Measurements from ENCODE around the gene P2RX4.

GRCh38 chr12:121267822-121268221 lies 57.9 kb downstream of the P2RX4 start:
- TF ChIP-seq CTCF (IDR thresholded peaks at IDR 0.05) (no peak), POLR2A (IDR thresholded peaks at IDR 0.05) (no peak)
